HG02852 (cell line): Measurements from ENCODE around the gene EXOC2.
"Not testable (repeated sequence)": the region's sequence is repeated elsewhere in the genome, so short reads cannot be mapped to it uniquely, and the experiment has no call there.

ENCODE experiments used
- ATAC-seq: cut with Tn5 transposase; IDR thresholded peaks from one replicate; pipeline ENCODE4 v1.9.1; 2021; ENCODE audit warnings: mild to moderate bottlenecking, moderate library complexity; ENCODE audit not compliant: unreplicated experiment

Gene EXOC2

DNA sequence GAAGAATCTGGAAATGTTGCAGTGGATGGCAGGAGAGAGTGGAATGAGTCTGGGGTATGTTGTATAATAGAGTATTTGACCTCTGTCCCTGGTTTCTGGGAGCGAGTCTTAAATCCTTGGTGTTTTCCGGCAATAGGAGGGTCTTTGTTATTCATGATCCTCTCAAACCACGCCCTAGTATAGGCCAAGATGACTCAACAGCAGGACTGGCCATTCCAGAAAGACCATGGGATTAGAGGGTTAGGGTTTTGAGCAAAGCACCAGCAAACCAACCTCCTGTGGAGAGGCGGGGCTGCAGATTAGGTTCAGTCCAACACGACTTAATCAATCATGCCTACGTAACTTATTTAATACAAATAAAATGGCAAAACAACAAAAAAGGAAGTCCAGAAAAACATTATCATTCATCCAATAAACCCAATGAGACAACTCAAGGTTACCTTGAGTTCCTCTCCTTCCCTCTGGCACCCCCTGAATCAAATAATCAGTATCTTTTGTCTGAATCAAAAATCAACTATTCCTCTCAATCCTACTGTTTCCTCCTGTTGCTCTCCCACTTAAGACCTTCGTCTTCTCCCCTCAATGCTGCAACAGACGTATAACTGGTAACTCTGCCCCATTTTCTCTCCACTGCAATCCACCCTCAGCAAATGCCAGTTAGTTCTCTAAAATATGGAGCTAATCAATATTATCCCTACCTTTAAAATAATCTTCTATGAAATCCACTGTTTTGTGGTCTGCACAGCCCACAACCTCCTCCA is 51.5 kb downstream of the EXOC2 start:
- no peak for ATAC-seq

GRCh38 chr6:636488-636887 is 56.5 kb downstream of the EXOC2 start:
- ATAC-seq = no peak

- no peak for ATAC-seq
Measured at GRCh38 chr6:635233-635632, 57.7 kb downstream of the EXOC2 start.

DNA sequence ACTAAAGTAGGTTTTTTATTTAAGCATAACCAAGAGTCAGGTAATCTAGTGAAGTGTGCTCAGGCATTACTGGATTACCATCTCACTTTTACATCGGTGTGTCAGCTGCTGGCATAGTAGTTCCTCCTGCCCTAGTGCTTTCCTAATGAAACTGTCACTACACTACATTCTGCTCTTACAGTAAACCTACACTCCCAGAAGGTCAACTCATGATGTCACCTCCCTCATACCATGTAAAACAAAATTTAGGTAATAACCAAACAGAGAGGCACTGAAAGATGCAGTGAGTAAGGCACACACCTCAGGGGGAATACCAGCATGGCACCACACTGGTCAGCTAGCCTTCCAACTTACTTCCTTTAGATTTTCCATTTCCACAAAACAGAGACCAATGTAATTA is 59.3 kb downstream of the EXOC2 start:
- no peak for ATAC-seq

DNA sequence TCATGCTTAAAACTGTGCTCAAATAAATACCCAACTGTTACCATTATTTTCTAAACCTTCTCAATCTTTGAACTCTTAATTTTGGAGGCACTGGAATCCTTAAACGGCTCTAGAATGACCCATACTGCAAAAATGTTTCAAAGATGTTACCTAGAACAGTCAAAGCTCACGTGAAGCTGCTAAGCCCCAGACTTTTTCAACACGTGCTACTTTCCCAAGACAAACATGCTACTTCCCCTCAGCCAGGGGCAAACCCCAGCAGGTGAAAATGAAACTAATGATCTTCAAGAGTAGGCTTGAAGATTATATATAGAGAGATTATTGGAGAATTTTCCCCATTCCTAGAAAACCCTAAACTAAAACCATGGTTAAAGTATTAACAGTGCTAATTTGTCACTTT is 64.2 kb downstream of the EXOC2 start:
- no peak for ATAC-seq

- ATAC-seq = no peak
Measured at GRCh38 chr6:626236-626635, 66.7 kb downstream of the EXOC2 start.

DNA sequence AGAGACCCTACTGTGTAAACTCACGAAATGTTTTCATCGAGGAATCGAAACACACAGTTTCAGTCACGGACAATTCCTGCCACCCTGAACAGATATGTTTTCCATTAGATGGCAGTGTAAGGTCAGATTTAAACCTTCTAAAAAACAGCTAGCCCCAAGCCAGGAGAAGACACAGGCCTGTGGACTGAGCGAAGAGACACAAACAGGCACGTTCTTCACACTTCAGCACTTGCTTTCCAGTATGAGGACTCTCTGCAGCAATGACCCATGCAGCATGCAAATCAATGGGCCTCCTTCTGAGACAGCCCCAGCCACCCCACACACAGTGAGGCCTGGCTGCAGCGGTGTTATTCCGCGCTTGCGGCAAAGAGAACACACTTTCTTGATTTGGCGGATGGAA is 68.0 kb downstream of the EXOC2 start:
- no peak for ATAC-seq

- ATAC-seq = no peak
Measured at GRCh38 chr6:622462-622861, 70.5 kb downstream of the EXOC2 start.

DNA sequence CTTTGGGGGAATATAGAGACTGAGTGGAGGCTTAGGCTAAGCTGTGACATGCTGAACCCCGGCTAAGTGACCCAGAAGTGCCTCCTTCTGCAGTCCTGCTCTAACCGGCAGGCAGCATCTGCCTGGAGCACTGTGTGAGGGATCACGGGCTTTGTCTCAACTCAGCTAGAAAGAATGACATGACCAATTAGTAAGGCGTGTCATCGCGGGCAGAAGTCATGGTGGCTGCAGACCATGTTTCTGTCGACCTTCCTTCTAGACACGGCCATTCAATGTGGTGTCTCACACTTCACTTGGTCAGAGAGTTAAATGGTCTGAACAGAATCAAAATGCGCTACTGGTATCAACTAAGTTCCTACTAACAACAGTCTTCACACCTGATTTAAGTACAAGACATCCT is 71.0 kb downstream of the EXOC2 start:
- ATAC-seq = no peak

- ATAC-seq = no peak
Measured at GRCh38 chr6:620950-621349, 72.0 kb downstream of the EXOC2 start.

GRCh38 chr6:620166-620565 is 72.8 kb downstream of the EXOC2 start:
- ATAC-seq = no peak

DNA sequence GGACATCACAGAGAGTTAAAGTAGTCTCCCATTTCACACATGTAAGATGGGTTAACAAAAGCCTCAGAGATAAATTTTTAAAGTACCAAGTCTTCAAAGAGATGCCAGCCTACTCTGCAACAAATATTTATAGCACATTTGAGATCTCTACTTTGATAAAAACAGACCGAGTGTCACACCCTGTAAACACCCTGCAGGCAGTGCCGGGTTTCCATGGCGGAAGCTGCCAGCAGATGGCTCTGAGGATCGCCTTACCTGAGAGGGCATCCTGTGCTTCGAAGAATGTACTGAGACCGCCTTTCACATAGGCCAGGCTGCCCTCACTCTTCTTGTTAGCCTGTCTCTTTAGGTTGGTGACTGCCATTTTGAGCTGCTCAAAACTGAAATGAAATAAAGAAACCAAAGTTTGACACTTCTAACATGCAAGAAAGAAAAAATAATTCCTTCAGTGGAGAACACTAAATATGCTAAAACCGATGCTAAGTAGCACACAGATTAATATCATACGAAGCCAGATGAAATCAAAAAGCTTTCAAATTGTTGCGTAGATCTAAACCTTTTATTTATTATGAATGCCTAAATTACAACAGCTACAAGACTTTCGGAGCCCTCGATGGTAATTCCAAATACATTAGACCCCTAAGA is 75.4 kb downstream of the EXOC2 start:
- ATAC-seq = no peak

GRCh38 chr6:613981-614380 is 79.0 kb downstream of the EXOC2 start:
- ATAC-seq = no peak

GRCh38 chr6:611928-612327 is 81.0 kb downstream of the EXOC2 start:
- no peak for ATAC-seq

DNA sequence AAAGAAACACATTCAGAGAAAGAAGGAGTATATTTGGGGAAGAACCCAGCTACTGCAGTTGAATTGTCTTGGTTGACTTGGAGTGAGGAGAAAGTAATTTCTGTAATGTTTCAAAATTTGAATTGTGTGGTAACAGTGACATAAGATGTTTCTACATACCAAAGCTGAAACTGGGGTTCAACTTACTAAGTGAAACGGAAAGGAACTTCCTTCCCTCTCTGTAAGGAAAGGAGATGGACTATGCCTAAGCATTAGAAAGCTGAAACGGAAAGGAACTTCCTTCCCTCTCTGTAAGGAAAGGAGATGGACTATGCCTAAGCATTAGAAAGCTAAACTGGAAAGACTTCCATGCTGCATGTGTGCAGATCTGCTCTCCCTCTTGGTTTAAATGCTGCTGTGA is 82.1 kb downstream of the EXOC2 start:
- no peak for ATAC-seq

- ATAC-seq = no peak
Measured at GRCh38 chr6:609905-610304, 83.0 kb downstream of the EXOC2 start.

DNA sequence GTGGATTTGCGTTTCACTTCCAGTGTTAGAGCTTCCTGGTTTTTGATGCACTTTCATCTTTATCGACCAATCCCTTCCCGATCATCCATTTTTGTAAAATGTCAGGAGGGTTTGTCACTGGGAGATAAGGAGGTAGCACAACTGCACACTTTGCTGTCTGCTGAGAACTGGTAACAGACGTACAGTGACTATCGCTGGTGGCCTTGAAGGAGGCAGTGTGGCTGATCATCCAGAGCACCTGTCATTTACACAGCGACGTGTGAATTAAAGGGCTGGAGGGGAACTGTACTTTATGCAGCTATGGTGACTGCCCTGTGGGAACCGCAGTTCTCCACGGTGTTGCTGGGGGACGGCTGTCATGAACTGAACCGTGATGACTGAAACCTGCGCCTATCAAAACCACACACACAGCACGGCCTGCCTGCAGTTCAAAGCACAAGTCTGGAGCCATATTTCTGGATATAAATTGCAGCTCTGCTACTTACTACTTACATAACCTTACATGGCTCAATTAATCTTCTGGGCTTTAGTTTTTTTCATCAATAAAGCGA is 86.0 kb downstream of the EXOC2 start:
- no peak for ATAC-seq

- ATAC-seq = not testable (repeated sequence)
Measured at GRCh38 chr6:605895-606294, 87.0 kb downstream of the EXOC2 start.

- no peak for ATAC-seq
Measured at GRCh38 chr6:604579-604978, 88.4 kb downstream of the EXOC2 start.

DNA sequence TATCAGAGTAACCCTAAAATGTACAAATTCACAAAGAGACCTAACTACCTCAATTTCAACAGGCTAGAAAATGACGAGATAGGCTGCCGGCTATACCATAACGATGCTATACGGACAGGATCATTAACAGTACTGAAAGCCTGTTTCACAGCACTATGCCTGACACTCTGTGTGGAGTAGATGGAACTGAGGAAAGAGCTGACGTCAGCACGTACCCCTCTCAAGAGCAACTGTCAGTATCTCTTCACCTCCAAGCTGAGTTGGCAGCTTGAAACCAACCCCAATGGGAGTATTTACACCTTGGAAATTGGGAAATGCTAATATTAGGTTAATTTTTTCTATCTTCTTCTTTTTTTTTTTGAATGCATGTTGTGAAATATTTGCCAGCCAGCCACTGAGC is 89.7 kb downstream of the EXOC2 start:
- no peak for ATAC-seq

DNA sequence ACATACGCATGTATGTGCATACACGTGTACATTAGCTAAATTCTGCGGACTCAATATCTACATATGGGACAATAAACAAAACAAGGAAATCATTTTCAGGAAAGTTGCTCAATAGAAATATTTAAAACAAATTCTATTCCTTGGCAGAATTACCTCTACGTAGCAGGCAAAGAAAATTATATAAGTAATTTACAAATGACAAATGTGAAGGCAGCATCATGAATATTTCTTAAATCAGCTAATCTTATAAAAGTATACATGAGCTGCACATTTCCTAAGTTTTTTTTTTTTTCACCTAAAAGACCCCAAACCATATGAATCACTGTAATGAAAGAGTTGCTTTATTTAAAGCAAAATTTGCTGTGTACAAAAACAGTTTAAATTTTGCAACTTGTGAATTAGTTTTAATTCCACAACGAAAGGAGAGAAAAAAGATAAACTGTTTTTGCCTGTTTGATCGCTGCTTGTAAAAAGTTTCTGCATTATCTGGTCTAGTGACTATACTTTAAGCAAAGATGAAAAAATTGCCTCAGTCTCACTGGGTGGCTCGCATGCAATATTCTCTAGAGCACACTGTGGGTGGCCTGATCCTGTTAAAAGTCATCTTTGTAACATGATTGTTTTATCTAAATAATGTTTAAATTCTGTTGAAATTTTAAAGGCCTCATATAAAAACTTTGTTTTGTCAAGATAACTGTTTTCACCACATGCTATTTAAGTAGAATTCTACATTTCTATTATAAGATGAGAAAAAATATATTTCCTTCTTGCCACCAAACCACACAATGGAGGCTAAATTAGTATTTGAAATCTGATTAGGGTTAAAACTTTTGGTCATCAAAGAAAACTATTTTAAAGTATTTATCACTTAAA is 93.1 kb downstream of the EXOC2 start:
- ATAC-seq = no peak

DNA sequence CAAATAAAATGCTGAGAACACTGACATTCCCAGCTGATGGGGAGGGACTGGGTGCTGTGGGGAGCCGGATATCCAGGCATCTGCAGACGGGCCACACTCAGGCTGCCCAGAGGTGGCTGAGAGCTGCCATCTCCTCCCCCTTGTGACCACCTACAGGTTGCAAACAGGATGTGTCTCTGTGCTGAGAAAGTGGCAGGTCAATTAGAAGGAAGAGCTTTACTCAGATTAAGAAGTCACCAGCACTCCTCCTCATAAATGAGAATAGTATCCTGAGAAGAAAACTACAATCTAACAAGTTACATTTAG is 99.1 kb downstream of the EXOC2 start:
- no peak for ATAC-seq
